Fibroblast of lung (primary cell): ENCODE measurements around the gene LIN28A. TPM values are rescaled to one million over a fixed set of nuclear protein-coding genes. Genes with fewer than 3 reads are reported as not detected.

Experiments
- DNase-seq, 2 donors: peaks; one replicate each; pipeline versions ENCODE4 v3.0.0 to v3.0.0-alpha.2; 2010; ENCODE audit warnings: low read depth in 2 of 2
- H2AFZ ChIP-seq: 2 replicates; pipeline ENCODE4 v1.5.1; 2012; ENCODE audit warnings: low read length, control low read depth, inconsistent platforms
- H3K27ac ChIP-seq: 2 replicates; pipeline ENCODE4 v1.5.1; 2011; ENCODE audit warnings: low read length, control low read depth; ENCODE audit not compliant: insufficient read depth
- H3K27me3 ChIP-seq: 2 replicates; pipeline ENCODE4 v1.5.1; 2011; ENCODE audit warnings: mild to moderate bottlenecking, low read length; ENCODE audit not compliant: control insufficient read depth, insufficient read depth
- H3K36me3 ChIP-seq: 2 replicates; pipeline ENCODE4 v1.5.1; 2011; ENCODE audit warnings: low read length; ENCODE audit not compliant: control insufficient read depth, insufficient read depth
- H3K4me1 ChIP-seq: 2 replicates; pipeline ENCODE4 v1.5.1; 2011; ENCODE audit warnings: low read length; ENCODE audit not compliant: control insufficient read depth, insufficient read depth; ENCODE audit errors: extremely low read depth
- H3K4me2 ChIP-seq: 2 replicates; pipeline ENCODE4 v1.5.1; 2011; ENCODE audit warnings: low read length, control low read depth; ENCODE audit not compliant: insufficient read depth; ENCODE audit errors: extremely low read depth
- H3K4me3 ChIP-seq, 4 experiments: fragments of 200-600 bp in 1 of 4; sonication (generic) in 1 of 4; replicated peaks in 1 of 4; 2 replicates each; pipeline ENCODE4 v1.5.1; 2011 to 2016; ENCODE audit warnings: low read length in 4 of 4, low read depth in 3 of 4, mild to moderate bottlenecking in 3 of 4, control low read depth in 2 of 4, inconsistent platforms in 1 of 4, mixed read lengths in 1 of 4; ENCODE audit not compliant: insufficient read depth in 1 of 4; ENCODE audit errors: control extremely low read depth in 1 of 4
- H3K79me2 ChIP-seq: 2 replicates; pipeline ENCODE4 v1.5.1; 2012; ENCODE audit warnings: mild to moderate bottlenecking, low read length, inconsistent platforms; ENCODE audit not compliant: control insufficient read depth, insufficient read depth
- H3K9ac ChIP-seq: 2 replicates; pipeline ENCODE4 v1.5.1; 2011; ENCODE audit warnings: mild to moderate bottlenecking, low read length, control low read depth; ENCODE audit not compliant: insufficient read depth
- H3K9me3 ChIP-seq: 2 replicates; pipeline ENCODE4 v1.5.1; 2012; ENCODE audit warnings: low read depth, low read length; ENCODE audit not compliant: control insufficient read depth, insufficient read depth
- H4K20me1 ChIP-seq: 2 replicates; pipeline ENCODE4 v1.5.1; 2011; ENCODE audit warnings: low read length; ENCODE audit not compliant: control insufficient read depth, insufficient read depth; ENCODE audit errors: extremely low read depth
- EZH2 ChIP-seq: IDR thresholded peaks from 2 replicates; pipeline ENCODE4 v1.5.1; 2012; ENCODE audit warnings: low read length, control low read depth, mild to moderate bottlenecking; ENCODE audit errors: missing control alignments
- polyA plus RNA-seq, 2 donors: library from polyadenylated mRNA; depleted of rRNA in 1 of 2; stranded (reverse) in 1 of 2; unstranded in 1 of 2; fragments of >200 nt; gene quantifications; 2 replicates each; pipeline ENCODE4 v1.2.1, GENCODE V29; 2011 to 2012; ENCODE audit warnings: missing spikeins in 1 of 2
- total RNA-seq: library from RNA; depleted of rRNA; stranded (reverse); fragments of >200 nt; gene quantifications from 2 replicates; pipeline ENCODE4 v1.2.1, GENCODE V29; 2014
- TF ChIP-seq, protein P1 (sequence below), 2 donors: IDR thresholded peaks in 1 of 2; conservative IDR thresholded peaks in 1 of 2; 1 replicate in 1 of 2; 2 replicates in 1 of 2; pipeline ENCODE4 v1.5.1; 2011 to 2012; ENCODE audit warnings: low read length in 2 of 2, control low read depth in 1 of 2, inconsistent platforms in 1 of 2, low read depth in 1 of 2, mild to moderate bottlenecking in 1 of 2

The LIN28A gene
- total and polyA plus RNA-seq, 2 donors (not counting 1 experiment from before 2014, with no cell fraction given), result 0.09 TPM; not detected in 1

DNA sequence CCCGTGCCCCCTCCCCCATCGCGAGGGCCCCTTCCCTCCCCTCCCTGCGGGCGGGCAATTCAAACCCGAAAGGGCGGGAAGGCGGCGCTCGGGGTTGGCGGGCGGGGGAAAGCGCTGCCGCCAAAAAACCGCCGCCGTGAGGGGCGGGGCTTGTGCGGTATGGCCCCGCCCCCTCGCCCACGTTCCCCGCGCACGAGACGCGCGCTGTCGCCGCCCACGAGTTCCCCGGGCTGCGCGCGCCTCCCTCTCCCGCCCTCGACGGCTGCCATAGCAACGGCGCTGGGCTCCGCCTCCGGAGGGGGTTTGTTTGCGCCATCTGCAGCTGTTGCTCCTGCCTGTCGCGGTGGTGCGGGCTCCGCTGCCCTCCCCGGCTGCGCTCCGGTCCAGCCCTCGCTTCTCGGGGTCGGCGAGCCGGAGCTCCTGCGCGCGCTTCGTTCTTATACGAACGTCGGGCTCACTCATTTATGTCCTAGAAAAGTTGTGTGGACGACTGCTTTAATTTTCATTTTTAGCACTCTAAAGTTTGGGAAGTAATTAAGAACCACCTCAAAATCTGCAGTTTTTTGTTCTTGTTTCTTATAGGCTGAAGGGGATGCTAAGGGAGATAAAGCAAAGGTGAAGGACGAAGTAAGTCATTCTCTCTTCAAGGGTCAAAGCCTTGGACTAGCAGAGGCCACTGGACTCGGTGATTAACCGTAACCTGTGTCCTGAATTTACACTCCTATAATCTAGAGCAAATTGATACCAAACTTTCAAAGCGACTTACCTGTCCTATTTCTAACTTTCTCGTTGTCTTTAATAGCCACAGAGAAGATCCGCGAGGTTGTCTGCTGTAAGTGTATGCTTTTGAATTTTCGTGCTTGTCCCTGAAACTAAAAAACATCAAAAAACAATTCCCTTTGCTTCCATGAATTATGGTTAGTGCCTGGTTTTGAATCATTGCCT, 62.6 kb downstream of the LIN28A start:
- H2AFZ ChIP-seq, result no peak overlapping the region
- H3K9ac ChIP-seq, result peak overlapping the region; percentile 99
- H3K27ac ChIP-seq, result peak overlapping the region; percentile 96
- H3K36me3 ChIP-seq, result peaks cover 12% of the 10 kb centered on the region
- H3K4me1 ChIP-seq, result peaks cover 3% of the 10 kb centered on the region
- H3K4me3 ChIP-seq, result peak overlapping the region; percentile 78 to 98 (median 82)
- peak overlapping the region; percentile 49 for H3K4me2 ChIP-seq
- no peaks in the 10 kb centered on the region for H3K9me3 ChIP-seq
- H4K20me1 ChIP-seq, result peaks cover 1% of the 10 kb centered on the region
- peak; percentile 86 to 94 for DNase-seq
- H3K79me2 ChIP-seq, result peaks cover 18% of the 10 kb centered on the region
- no peaks in the 10 kb centered on the region for H3K27me3 ChIP-seq
- no peak for TF ChIP-seq EZH2
- TF ChIP-seq, protein P1, sequence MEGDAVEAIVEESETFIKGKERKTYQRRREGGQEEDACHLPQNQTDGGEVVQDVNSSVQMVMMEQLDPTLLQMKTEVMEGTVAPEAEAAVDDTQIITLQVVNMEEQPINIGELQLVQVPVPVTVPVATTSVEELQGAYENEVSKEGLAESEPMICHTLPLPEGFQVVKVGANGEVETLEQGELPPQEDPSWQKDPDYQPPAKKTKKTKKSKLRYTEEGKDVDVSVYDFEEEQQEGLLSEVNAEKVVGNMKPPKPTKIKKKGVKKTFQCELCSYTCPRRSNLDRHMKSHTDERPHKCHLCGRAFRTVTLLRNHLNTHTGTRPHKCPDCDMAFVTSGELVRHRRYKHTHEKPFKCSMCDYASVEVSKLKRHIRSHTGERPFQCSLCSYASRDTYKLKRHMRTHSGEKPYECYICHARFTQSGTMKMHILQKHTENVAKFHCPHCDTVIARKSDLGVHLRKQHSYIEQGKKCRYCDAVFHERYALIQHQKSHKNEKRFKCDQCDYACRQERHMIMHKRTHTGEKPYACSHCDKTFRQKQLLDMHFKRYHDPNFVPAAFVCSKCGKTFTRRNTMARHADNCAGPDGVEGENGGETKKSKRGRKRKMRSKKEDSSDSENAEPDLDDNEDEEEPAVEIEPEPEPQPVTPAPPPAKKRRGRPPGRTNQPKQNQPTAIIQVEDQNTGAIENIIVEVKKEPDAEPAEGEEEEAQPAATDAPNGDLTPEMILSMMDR (conservative IDR thresholded peaks at IDR 0.05 in 1 of 2, IDR thresholded peaks at IDR 0.05 in 1 of 2; ENCODE audit: low read depth in 1 of 2, low read length in 2 of 2), result no peak

DNA sequence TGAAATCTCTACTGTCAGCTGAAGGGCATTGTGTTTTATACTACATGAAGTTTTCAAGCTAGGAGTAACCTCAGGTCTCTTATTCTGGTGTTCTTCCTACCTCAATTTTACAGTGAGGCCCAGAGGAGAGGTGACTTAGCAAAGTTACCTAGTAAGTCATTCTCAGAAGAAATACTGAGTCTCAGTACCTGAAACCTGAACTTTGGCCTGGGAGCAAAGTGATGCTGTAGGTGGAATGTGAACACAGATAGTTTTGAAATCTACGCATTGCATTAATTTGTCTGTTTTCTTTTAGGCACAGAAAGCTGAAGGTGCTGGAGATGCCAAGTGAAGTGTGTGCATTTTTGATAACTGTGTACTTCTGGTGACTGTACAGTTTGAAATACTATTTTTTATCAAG, 64.2 kb downstream of the LIN28A start:
- H3K27ac ChIP-seq, result no peak overlapping the region
- H3K9ac ChIP-seq, result no peak overlapping the region
- H2AFZ ChIP-seq, result no peak overlapping the region
- H3K79me2 ChIP-seq, result peaks cover 18% of the 10 kb centered on the region
- TF ChIP-seq, protein P1 (conservative IDR thresholded peaks at IDR 0.05 in 1 of 2, IDR thresholded peaks at IDR 0.05 in 1 of 2; ENCODE audit: low read depth in 1 of 2, low read length in 2 of 2), result no peak
- TF ChIP-seq EZH2, result no peak
- peak overlapping the region; percentile 23 for H3K4me2 ChIP-seq
- no peaks in the 10 kb centered on the region for H3K9me3 ChIP-seq
- H4K20me1 ChIP-seq, result peaks cover 1% of the 10 kb centered on the region
- peaks cover 7% of the 10 kb centered on the region for H3K36me3 ChIP-seq
- H3K4me1 ChIP-seq, result peaks cover 3% of the 10 kb centered on the region
- no peaks in the 10 kb centered on the region for H3K27me3 ChIP-seq
- no peak overlapping the region for H3K4me3 ChIP-seq
- no peak for DNase-seq

DNA sequence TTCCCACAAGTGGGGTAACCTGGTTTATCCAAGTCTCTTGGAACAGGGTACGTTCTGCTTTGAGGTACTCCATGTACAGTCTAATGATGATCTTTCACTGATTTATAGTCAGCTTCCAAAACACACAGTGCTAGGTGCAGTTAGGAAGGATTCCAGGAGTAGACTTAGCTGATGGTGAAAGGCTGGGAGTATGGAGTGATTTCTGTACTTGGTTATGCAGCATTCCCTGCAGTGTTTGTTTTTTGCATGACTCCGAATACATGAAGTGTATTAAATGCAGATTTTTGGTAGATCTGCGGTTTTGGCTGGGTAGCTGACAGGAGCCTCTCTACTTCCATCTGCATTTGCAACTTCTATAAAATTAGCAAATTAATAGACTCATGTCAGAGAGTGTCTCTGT, 65.4 kb downstream of the LIN28A start:
- no peaks in the 10 kb centered on the region for H3K9me3 ChIP-seq
- H3K27me3 ChIP-seq, result no peaks in the 10 kb centered on the region
- peaks cover 1% of the 10 kb centered on the region for H4K20me1 ChIP-seq
- no peak overlapping the region for H2AFZ ChIP-seq
- DNase-seq, result no peak
- H3K4me2 ChIP-seq, result no peak overlapping the region
- TF ChIP-seq, protein P1 (conservative IDR thresholded peaks at IDR 0.05 in 1 of 2, IDR thresholded peaks at IDR 0.05 in 1 of 2; ENCODE audit: low read depth in 1 of 2, low read length in 2 of 2), result no peak
- TF ChIP-seq EZH2, result no peak
- no peak overlapping the region for H3K4me3 ChIP-seq
- peaks cover 7% of the 10 kb centered on the region for H3K36me3 ChIP-seq
- peaks cover 3% of the 10 kb centered on the region for H3K4me1 ChIP-seq
- H3K9ac ChIP-seq, result no peak overlapping the region
- H3K79me2 ChIP-seq, result peaks cover 18% of the 10 kb centered on the region
- no peak overlapping the region for H3K27ac ChIP-seq
